HG03342 (cell line): ENCODE measurements around the gene RHOD.

Experiments
- ATAC-seq: cut with Tn5 transposase; IDR thresholded peaks from one replicate; pipeline ENCODE4 v1.9.1; 2021; ENCODE audit warnings: mild to moderate bottlenecking, moderate library complexity; ENCODE audit not compliant: unreplicated experiment

Gene RHOD

GRCh38 chr11:67031791-67032561 lies 24.7 kb upstream of the RHOD start:
- no peak for ATAC-seq

GRCh38 chr11:67032830-67033551 lies 23.7 kb upstream of the RHOD start:
- no peak for ATAC-seq

- ATAC-seq, result no peak
These were observed 22.9 kb upstream of the RHOD start for GRCh38 chr11:67033661-67034166.

GRCh38 chr11:67034350-67034749 lies 22.3 kb upstream of the RHOD start:
- no peak for ATAC-seq

GRCh38 chr11:67040147-67040546 lies 16.5 kb upstream of the RHOD start:
- no peak for ATAC-seq

GRCh38 chr11:67041602-67042001 lies 15.0 kb upstream of the RHOD start:
- ATAC-seq, result no peak

- no peak for ATAC-seq
These were observed 12.9 kb upstream of the RHOD start for GRCh38 chr11:67043572-67044349.

- ATAC-seq, result no peak
These were observed 12.2 kb upstream of the RHOD start for GRCh38 chr11:67044496-67044895.

GRCh38 chr11:67045314-67045713 lies 11.3 kb upstream of the RHOD start:
- no peak for ATAC-seq

GRCh38 chr11:67048515-67049130 lies 8.0 kb upstream of the RHOD start:
- no peak for ATAC-seq

- ATAC-seq, result no peak
These were observed 6.5 kb upstream of the RHOD start for GRCh38 chr11:67050139-67050538.

- ATAC-seq, result no peak
These were observed 5.3 kb upstream of the RHOD start for GRCh38 chr11:67051180-67051893.

- no peak for ATAC-seq
These were observed 4.6 kb upstream of the RHOD start for GRCh38 chr11:67051945-67052488.

- no peak for ATAC-seq
These were observed 3.8 kb upstream of the RHOD start for GRCh38 chr11:67052891-67053290.

- no peak for ATAC-seq
These were observed 2.7 kb upstream of the RHOD start for GRCh38 chr11:67053896-67054329.

- ATAC-seq, result no peak
These were observed 2.3 kb upstream of the RHOD start for GRCh38 chr11:67054346-67054835.

GRCh38 chr11:67054836-67055523 lies 1.7 kb upstream of the RHOD start:
- ATAC-seq, result no peak

GRCh38 chr11:67055812-67056211 lies 835 bp upstream of the RHOD start:
- no peak for ATAC-seq

GRCh38 chr11:67057205-67057672 lies 592 bp downstream of the RHOD start:
- no peak for ATAC-seq
